ENCODE measurements around the gene POLD1.

Gene POLD1

DNA sequence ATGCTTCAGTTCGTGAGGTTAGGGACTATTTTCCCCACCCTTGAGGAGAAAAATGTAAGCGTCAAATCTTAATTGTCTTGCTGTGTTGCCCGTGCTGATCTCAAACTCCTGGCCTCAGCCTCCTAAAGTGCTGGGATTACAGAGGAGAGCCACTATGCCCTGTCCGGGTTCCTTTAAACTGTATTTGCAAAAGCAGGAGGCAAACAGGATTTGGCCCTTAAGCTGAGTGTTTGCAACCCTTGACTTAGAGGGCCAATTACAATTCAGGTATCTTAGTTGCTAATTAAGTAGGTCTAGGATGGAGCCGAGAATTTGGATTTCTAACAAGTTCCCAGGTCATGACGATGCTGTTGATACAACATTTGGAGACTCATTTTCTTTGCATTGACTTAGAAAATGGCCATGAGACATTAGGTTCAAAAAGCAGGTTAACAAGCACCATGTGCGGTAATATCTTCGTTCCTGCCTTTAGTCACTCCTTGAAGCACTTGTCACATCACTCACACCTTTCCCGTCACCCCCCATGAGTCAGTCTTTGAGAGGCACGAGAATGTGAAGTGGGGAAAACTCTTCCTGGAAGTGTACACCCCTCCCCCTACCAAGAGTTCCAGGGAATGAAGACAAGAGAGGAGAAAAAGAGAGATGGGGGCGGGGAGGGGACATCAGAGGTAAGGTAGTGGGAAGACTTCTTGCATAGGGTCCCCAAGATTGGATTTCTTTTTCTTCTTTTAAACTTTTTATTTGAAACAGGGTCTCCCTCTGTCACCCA lies 21.3 kb upstream of the POLD1 start:
- H3K4me2 ChIP-seq (ENCODE audit: low read length) = no peak overlapping the region
- no peaks in the 10 kb centered on the region for H3K27me3 ChIP-seq (ENCODE audit: low read depth, low read length)
- no peaks in the 10 kb centered on the region; the same call in 1 of the 2 replicates for H3K79me2 ChIP-seq (ENCODE audit: low read length)
- no peak overlapping the region for H3K4me3 ChIP-seq (ENCODE audit: low read length)
- no peak overlapping the region for H3K9ac ChIP-seq (ENCODE audit: low read length)
- peaks cover 8% of the 10 kb centered on the region for H3K36me3 ChIP-seq (replicated peaks; ENCODE audit: low read depth, low read length)
- TF ChIP-seq, protein P1, sequence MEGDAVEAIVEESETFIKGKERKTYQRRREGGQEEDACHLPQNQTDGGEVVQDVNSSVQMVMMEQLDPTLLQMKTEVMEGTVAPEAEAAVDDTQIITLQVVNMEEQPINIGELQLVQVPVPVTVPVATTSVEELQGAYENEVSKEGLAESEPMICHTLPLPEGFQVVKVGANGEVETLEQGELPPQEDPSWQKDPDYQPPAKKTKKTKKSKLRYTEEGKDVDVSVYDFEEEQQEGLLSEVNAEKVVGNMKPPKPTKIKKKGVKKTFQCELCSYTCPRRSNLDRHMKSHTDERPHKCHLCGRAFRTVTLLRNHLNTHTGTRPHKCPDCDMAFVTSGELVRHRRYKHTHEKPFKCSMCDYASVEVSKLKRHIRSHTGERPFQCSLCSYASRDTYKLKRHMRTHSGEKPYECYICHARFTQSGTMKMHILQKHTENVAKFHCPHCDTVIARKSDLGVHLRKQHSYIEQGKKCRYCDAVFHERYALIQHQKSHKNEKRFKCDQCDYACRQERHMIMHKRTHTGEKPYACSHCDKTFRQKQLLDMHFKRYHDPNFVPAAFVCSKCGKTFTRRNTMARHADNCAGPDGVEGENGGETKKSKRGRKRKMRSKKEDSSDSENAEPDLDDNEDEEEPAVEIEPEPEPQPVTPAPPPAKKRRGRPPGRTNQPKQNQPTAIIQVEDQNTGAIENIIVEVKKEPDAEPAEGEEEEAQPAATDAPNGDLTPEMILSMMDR (IDR thresholded peaks at IDR 0.05; ENCODE audit: low read depth, low read length) = no peak
- no peak for TF ChIP-seq EZH2phosphoT487 (IDR thresholded peaks at IDR 0.05; ENCODE audit: low read depth)
- no peaks in the 10 kb centered on the region for H4K20me1 ChIP-seq (ENCODE audit: insufficient read depth, low read length)
- no peaks in the 10 kb centered on the region for H3K9me3 ChIP-seq (ENCODE audit: insufficient read depth, low read length)
- no peak overlapping the region for H3K27ac ChIP-seq (ENCODE audit: low read length)
- peaks cover 65% of the 10 kb centered on the region for H3K4me1 ChIP-seq (ENCODE audit: low read length)
- H2AFZ ChIP-seq (ENCODE audit: low read depth, low read length) = no peak overlapping the region

DNA sequence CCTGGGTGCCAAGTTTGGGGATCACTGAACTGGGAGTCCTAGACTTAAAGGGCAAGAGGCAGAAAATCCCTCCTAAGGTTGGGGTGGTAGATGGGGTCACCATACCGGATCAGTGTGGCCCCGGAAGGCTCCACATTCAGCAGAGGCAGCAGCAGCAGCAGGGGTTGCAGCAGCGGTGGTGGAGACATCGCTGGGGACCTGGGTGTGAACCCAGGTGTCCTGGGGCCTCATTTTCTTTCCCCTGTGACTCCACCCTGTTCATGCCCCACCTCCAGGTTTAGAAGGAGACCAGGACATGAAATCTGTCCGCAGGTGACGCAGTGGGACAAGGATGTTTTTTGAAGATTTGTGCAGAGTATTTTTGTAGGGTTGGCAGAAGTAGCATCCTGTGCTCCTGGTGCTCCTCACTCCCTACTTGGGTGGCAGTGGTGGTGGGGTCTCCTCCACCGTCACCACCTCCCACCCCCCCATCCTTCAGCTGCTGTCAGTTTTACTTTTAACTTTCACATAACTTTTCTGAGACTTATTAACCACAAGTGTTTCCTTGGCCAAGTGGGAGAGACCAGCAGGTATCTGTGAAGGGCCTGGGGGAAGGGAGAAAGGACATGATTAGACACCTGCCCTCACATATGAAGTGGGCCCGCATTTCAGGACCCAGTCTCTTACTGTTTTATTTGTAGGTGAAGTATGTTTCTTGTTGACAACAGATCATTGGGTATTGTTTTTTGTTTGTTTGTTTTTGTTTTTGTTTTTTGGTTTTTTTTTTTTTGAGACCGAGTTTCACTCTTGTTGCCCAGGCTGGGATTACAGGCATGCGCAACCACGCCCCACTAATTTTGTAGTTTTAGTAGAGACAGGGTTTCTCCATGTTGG lies 18.5 kb upstream of the POLD1 start, which contains the start of gene NAPSA:
Gene NAPSA (minus strand): TSS at position 206 of the 873 bp plus-strand sequence. CDS start 18 bp downstream, at position 188.
- Histone ChIP-seq H3K4me1 (ENCODE audit: low read length) (peaks cover 45% of the 10 kb centered on the region), H3K27me3 (ENCODE audit: low read depth, low read length) (no peaks in the 10 kb centered on the region)

DNA sequence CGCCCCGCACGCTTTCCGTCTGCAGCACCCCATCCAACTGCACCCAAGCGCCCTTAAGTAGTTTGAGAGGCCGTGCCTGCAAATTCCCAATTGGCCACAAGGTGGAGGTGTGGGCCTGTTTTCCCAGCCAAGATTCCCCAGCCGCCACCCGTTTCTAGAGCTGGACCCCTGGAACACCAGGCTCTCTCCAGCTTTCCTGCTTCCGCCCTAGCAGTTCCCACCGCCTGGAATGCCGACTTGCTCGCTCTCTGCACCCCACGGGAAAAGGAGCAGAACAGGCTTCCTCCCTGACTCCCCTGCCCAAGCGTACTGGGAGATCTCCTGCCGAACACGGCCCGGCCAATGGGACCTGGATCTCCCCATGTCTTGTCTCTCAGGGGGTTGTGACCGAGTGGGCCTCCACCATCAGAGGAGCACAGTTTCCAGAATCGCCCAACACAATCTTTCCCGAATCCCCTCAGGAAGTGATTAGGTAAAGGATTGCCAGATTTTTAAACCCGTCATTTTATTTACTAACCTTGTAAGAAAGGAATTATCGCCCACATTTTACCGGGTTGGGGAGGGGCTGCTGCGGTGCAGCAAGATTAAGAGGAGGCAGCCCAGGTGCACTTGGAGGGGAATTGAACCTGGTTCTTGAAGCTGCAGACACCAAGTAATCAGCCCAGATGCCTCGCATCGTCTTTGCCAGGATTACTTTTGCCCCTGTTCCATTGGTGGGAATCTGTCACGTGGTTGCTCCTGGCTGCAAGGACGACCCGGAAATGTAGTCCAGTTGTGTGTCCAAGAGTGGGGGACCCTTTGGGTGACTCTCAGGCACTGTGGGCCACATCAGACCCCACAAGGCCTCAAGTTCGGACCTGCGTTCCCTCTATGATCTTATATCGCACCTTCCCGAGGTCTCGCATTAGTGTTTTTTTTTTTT lies 15.2 kb upstream of the POLD1 start:
- peaks cover 32% of the 10 kb centered on the region for H3K4me1 ChIP-seq (ENCODE audit: low read length)
- no peaks in the 10 kb centered on the region; the same call in 1 of the 2 replicates for H3K79me2 ChIP-seq (ENCODE audit: low read length)
- H3K4me3 ChIP-seq (ENCODE audit: low read length) = peak overlapping the region; percentile 82
- no peaks in the 10 kb centered on the region for H4K20me1 ChIP-seq (ENCODE audit: insufficient read depth, low read length)
- H3K4me2 ChIP-seq (ENCODE audit: low read length) = peak overlapping the region; percentile 88
- peak overlapping the region; percentile 57 for H3K27ac ChIP-seq (ENCODE audit: low read length)
- no peaks in the 10 kb centered on the region for H3K27me3 ChIP-seq (ENCODE audit: low read depth, low read length)
- H3K9me3 ChIP-seq (ENCODE audit: insufficient read depth, low read length) = no peaks in the 10 kb centered on the region
- peak overlapping the region; percentile 88 for H2AFZ ChIP-seq (ENCODE audit: low read depth, low read length)
- no peaks in the 10 kb centered on the region for H3K36me3 ChIP-seq (replicated peaks; ENCODE audit: low read depth, low read length)
- peak overlapping the region; percentile 90 for H3K9ac ChIP-seq (ENCODE audit: low read length)
- TF ChIP-seq, protein P1 (IDR thresholded peaks at IDR 0.05; ENCODE audit: low read depth, low read length) = peak; percentile 83
- TF ChIP-seq EZH2phosphoT487 (IDR thresholded peaks at IDR 0.05; ENCODE audit: low read depth) = no peak

More for the DNA sequence above, 18.5 kb upstream of the POLD1 start, which contains the start of gene NAPSA:
- Histone ChIP-seq H3K9ac (ENCODE audit: low read length) (peak within 1 kb of the TSS; percentile 17; the same call in 1 of the 2 replicates), H3K79me2 (ENCODE audit: low read length) (no peaks in the 10 kb centered on the region; the same call in 1 of the 2 replicates), H3K4me2 (ENCODE audit: low read length) (peak within 1 kb of the TSS; percentile 60), H3K9me3 (ENCODE audit: insufficient read depth, low read length) (no peaks in the 10 kb centered on the region), H3K4me3 (ENCODE audit: low read length) (peak within 1 kb of the TSS; percentile 31; the same call in 1 of the 2 replicates), H2AFZ (ENCODE audit: low read depth, low read length) (0 out of 2 replicates have a peak within 1 kb of the TSS, but pooled peaks have one; percentile 29), H3K27ac (ENCODE audit: low read length) (peak within 1 kb of the TSS; percentile 14; the same call in 1 of the 2 replicates), H4K20me1 (ENCODE audit: insufficient read depth, low read length) (no peaks in the 10 kb centered on the region), H3K36me3 (replicated peaks; ENCODE audit: low read depth, low read length) (peaks cover under 1% of the 10 kb centered on the region)
- TF ChIP-seq, protein P1 (IDR thresholded peaks at IDR 0.05; ENCODE audit: low read depth, low read length) = no peak
- TF ChIP-seq EZH2phosphoT487 (IDR thresholded peaks at IDR 0.05; ENCODE audit: low read depth) = no peak

Data from OCI-LY3 (cell line).